Lung microvascular endothelial cell (primary cell): Measurements from ENCODE around the gene MEGF10. TPM values are rescaled to one million over a fixed set of nuclear protein-coding genes. Genes with fewer than 3 reads are reported as not detected.

Source experiments
- DNase-seq, 2 donors: peaks; one replicate each; pipeline versions ENCODE4 v3.0.0 to v3.0.0-alpha.2; 2010; ENCODE audit warnings: low read depth in 2 of 2
- total RNA-seq: library from RNA; depleted of rRNA; stranded (reverse); fragments of >200 nt; gene quantifications from 2 replicates; pipeline ENCODE4 v1.2.1, GENCODE V29; 2014

The MEGF10 gene
- total RNA-seq, 1 donor from 2014 or later: 0.60 TPM

DNA sequence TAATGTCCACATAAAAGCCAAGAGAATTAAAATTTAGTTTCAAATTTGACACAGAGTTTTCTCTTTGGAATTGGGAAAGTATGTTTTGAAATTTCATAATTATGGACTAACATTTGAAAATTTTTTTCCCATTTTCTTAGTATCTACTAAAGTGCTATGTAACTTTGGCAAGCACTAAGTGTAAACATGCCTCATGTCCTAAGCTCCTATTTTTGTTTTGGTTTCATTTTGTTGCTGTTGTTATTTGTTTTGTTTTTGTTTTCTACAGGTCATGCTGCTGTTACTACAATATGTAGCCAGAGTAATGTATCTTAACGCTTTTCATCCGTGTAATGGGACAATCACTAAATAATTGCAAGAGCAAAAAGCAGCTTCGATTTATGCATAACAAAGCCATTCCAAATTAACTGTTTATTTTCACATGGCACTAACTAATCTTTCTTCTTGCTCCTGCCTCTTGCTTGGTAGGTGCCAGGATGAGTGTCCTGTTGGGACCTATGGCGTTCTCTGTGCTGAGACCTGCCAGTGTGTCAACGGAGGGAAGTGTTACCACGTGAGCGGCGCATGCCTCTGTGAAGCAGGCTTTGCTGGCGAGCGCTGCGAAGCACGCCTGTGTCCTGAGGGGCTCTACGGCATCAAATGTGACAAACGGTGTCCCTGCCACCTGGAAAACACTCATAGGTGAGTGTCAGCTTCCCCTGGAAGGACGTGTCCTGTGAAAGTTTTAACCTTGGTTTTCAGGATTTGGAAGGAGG, 119.5 kb downstream of the MEGF10 start:
- no peak for DNase-seq

DNA sequence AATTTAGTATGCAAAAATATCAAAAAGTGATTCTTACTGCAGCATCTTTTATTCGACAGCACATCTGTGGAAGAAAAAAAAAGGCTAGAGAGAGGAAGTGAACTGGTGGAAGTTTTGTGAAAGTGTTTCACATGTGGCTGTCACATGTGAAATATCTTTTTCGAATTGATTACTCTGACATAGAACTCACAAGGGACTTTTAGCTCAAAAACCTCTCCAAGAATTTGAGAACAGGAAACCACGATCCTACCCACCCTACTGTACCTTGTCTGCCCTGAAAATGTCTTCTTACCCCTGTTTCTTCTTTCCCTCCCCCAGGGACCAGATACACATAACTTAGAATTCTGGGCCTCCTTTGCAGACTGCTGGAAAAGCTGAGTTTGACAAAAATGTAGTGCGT, 120.4 kb downstream of the MEGF10 start:
- DNase-seq: no peak

DNA sequence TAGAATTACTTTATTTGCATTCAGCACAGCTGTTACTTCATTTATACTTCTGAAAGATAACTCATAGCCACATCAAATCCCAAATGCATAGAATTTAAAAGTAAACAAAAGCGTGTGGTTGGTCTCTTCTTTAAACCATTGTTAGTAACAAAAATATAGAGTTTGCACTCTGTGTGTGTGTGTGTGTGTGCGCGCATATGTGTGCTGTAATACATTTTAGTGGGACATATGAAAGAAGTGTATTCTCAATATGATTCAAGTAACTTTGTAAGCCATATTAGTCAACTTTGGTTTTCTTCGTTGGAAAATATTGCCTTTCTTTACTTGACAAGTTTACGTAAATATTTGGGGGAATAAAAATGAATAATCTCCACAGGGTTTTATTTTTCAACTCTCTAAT, 120.8 kb downstream of the MEGF10 start:
- DNase-seq: no peak

DNA sequence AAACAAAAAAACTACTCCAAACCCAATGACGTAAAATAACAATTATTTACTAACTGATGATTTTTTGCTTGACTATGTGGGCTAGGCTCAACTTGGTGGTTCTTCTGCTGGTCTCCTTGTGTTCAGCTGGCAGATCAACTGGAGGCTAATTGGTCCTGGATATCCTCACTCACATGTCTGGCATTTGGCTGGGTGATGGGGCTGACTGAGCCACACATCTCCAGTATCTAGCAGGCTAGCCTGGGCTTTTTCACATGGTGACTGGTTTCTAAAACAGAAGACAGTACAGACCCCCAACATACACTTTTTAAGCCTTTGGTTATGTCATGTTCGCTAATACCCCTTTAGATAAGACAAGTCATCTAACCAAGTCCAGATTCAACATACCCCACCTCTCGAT, 122.1 kb downstream of the MEGF10 start:
- no peak for DNase-seq

DNA sequence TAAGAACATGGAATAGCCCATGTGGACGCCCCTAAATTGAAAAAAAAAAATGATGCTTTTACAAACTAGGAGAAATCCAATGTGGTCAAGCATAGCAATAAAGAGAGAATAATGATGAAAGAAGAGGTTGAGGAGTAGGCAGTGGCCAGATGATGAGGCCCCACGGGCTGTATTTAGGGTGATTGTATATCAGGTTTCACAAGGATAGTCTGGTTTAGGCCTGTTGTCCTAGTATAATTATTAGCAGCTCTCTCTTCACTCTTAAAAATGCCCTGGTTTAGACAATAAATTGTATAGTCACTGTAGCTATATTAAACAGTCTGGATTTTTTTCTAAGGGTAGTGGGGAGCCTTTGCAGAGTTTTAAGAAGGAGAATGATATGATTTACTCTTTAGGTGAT, 124.4 kb downstream of the MEGF10 start:
- no peak for DNase-seq

DNA sequence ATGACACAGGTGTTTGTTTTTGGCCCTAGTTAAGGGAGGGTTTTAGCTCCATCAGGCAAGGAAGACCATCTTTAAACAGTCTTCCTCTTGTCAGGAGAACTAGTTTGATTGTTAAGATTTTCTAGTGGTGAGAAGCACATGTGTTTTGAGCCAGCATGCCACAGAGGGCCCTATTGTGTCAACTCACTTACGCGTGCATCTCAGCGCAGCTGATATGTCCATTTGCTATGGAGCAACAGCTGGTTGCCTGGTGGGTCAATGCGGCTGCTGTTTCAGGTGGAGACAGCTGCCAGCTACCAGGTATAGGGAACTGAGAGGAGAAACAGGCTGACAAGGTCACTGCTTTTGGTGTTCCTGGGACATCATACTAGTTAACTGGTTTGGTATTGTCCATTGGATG, 126.3 kb downstream of the MEGF10 start:
- no peak for DNase-seq

DNA sequence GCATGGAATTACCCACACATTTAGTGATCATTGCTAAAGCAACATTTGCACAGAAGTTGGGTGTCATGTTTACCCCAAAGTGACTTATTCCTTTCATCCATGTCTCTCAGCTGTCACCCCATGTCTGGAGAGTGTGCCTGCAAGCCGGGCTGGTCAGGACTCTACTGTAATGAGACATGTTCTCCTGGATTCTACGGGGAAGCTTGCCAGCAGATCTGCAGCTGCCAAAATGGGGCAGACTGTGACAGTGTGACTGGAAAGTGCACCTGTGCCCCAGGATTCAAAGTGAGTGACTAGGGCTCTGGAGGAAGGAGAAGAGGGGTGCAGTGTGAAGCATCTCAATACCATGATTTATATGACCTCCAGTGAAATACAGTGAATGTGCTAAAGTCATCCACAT, 126.9 kb downstream of the MEGF10 start:
- DNase-seq: no peak

DNA sequence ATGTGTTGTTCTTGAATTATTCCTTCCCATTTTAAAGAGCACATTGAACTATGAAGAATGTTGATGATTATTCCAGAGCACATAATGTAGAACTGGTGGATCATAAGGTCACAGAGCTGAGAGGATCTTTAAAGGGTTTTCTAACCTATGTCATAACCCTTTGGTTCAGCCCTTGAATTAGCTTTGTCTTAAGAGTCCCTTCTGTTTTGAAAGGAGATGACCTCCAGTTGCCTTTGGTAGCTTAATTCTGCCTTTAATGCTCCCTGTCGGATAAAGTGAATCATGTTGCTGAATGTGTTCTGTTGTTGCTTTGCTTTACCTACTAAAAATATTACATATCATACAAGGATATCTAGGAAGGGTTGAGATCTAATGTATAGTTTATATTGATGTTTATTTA, 127.8 kb downstream of the MEGF10 start:
- no peak for DNase-seq

DNA sequence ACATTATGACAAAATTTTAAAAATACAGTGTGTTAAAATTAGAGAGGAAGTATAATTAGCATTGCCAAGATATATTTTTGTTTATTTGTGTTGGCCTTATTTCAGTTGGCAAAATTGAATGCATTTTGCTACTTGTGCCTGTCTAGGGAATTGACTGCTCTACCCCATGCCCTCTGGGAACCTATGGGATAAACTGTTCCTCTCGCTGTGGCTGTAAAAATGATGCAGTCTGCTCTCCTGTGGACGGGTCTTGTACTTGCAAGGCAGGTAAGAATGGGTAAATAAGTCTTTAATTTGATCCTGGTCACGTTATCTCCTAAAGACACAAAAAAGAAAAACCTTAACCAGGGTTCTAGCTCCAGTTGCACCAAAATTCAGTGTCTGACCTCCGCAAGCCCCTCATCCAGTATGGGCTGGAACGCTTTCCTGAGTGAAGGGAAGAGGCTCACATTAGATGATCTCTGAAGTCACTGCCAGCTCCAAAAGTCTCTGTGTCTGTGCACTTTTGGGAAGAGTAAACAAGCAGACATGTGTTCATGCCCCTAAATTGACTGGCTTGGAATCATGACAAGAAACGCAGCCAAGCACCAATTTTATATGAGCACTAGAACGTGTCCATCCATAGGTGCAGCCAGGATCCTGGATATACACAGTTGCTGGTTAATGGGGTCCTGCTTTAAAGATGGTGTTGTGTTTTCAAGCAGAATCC, 128.5 kb downstream of the MEGF10 start:
- no peak for DNase-seq

DNA sequence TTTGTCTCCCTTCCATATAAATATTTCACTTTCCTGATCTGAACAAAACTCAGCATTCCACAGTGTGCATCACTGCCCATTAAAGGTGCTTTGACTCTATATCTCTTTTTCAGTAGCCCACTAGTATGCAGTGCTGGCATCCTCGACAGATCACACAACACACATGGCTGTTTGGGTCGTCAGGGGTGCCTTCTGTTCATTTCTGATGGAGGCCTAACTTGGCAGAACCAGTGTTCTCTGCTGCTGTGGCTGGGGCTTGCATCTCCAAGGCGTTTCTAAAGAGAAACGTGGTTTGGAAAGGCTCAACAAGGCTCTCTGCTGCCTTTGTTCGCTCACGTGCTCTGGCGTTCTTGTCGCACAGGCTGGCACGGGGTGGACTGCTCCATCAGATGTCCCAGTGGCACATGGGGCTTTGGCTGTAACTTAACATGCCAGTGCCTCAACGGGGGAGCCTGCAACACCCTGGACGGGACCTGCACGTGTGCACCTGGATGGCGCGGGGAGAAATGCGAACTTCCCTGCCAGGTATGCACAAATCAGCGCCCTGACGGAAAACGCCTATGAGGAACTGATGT, 129.2 kb downstream of the MEGF10 start:
- no peak for DNase-seq

DNA sequence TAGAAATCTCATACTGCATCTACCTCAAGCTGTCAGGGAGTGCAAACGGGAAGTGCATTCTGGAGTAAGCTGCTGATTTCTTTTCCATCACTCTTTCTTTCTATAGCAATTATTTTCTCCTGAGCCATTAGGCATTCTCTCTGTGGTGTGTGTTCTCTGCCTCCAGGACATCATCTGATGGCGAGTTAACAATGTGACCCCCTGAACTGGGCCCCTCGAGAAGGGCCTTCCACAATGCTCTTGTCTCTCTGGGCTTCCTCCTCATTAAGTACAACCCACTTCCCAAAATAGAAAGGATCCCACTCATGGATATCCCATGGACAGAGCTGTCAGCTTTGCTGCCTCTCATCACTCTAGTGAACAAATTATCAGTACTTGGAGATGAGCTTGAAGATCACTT, 130.2 kb downstream of the MEGF10 start:
- DNase-seq: no peak

DNA sequence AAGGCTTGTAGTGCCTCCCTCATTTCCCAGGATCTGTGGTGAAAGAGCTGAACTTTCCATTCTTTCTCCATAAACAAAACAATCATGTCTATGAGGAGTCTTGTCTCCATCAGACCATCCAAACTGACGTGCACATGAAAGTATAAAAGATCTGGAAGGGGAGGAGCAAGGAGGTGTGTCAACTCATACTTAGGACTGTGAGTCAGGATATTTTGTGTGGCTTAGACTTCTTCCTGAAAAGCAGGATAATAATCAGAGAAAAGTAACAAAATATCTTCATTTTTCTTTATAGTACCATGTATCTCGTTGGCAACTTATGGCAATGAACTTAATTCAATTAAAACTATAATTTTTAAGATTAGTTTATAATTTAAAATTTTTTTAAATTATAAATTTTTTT, 130.9 kb downstream of the MEGF10 start:
- no peak for DNase-seq

DNA sequence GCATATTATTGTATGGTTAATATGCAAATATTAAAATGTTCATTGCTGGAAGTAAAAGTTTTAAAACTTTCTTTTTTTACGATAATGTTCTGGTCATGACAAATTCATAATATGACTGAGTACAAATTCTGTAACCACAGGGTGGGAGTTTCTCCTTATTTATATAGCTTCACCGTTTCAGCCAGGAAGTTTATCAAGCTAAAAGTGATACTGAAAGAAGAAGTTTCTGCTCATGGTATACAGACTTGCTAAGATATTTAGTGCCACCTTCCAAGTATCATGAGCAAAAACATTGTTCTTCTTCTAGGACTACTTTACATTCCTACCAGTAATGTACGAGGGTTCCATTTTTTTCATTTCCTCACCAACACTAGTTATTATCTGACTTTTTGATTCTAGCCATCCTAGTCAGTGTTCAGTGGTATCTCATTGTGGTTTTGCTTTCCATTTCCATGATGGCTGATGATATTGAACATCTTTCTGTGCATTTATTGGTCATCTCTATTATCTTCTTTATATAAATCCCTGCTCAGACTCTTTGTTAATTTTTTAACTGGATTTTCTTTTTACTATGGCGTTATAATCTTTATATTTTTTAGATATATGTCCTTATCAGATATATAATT, 132.7 kb downstream of the MEGF10 start:
- no peak for DNase-seq

DNA sequence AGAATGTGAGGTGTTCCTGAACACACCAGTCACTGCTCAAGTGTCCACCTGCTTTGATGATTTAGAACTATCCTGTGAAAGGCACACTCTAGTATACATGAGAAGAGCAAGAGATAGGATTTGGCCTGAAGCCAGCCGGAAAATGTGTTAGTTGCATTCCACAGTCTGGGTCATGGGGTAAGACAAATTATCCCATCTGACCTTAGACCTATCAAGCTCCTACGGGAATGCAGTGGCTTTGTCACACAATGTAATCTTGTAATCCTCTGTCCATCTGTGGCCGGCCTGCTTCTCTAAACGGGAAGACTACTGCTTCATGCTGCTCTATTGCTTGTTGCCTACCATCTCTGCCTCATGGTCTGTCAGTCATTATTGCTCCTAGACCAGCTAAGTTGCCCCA, 134.4 kb downstream of the MEGF10 start:
- DNase-seq: peak; percentile 2 to 12

DNA sequence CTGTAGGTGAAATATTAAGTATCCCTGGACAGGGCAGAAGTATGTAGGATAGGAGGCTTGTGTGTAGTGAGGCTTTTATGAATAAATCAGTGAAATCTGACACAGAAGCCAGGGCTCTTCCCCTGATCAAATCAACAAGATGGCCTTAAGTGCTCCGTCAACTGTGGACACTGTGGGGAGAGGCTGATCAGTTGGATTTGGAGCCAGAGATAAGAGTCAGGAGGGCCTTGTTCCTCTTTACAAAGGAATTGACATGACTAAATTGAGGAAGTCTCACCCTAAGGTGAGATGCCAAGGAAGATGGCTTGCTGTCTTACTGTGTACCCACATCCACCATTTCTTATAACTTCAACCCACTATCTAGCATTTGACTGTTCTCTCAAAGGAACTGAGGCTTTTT, 135.3 kb downstream of the MEGF10 start:
- DNase-seq: no peak

DNA sequence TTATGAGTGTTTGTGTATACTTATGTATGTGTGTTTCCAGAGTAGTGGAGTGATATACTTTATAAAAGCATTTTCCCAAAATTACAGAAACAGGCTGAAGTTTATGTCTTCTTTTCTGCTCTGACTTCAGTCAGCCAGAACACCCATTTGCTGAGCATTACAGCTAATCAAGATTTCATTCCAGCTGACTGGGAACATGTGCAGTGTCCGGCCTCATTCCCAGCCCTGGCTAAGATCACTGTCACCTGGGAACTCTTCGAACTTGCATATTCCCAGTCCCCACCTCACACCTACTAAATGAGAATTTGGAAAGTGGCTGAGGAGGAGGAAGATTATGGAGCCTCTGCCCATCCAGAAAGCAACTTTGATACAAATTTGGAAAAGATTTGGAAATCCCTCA, 136.1 kb downstream of the MEGF10 start:
- no peak for DNase-seq

DNA sequence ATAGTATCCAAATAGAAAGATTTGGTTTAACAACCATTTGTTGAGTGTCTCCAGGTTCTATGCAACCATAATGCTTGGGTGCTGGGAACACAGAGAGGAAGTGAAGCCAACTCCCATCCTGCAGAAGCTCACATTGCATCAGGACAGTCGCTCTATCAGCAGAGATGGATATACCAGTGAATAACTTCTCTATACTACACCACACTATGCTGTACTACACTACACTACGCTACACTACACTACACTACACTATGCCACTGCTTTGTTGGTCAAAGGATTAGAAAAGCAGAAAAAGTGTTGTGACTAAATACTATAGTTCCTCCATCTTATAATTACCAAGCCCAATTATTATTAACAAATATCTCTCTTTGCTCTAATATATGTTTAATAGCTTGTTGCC, 137.7 kb downstream of the MEGF10 start:
- DNase-seq: no peak

DNA sequence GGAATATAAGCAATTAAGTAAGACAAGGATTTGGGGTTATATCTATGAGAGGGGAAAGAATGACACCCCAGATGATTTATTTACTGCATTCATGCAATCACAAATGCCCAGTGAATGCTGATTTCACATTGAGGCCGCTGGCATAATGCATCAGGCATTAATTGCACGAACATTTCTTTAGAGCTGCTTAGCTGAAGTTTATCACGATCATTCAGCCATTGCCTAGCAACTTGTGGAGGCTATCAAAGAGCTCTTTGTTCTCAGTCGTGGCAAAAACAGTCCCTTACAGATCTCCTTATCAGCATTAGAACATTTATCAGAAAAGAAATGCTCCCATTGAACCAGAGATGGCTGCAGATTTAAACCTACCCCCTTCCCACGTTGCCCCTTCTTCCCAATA, 138.2 kb downstream of the MEGF10 start:
- DNase-seq: no peak

DNA sequence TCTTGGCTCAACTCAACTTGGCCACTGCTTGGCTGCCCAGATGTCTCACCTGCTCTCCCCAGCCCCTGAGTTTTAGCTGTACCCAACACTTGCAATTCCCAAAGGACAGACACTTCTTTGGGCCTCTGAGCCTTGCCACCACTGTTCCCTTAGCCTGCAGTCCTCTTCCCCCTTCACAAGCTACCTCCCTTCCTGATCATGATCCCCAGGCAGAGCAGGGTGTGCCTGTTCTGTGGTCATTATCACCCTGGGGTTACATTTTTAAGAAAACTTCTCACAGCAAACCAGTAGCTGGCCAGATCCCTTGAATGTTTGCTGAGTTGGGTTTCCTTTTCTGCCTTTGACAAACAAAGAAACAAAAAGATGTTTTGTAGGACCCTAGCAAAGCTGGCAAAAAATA, 139.3 kb downstream of the MEGF10 start:
- DNase-seq: no peak

DNA sequence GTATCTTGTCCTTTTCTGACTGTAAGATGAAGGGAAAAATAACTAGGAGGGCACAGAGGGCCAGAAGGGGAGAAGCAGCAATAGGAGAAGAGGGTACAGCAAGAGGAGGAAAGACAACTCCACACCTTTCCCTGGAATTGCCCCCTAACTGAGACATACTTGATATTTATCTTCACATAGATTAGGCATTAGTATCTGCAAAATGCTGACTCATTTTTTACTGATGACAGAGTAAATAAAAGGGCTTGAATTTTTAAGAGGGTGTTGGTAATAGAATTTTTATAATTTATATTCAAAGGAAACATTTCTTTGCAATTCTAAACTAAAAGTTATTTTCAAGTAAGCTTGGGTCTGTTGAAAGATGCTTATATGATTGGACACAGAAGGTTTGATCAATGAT, 140.0 kb downstream of the MEGF10 start:
- no peak for DNase-seq

DNA sequence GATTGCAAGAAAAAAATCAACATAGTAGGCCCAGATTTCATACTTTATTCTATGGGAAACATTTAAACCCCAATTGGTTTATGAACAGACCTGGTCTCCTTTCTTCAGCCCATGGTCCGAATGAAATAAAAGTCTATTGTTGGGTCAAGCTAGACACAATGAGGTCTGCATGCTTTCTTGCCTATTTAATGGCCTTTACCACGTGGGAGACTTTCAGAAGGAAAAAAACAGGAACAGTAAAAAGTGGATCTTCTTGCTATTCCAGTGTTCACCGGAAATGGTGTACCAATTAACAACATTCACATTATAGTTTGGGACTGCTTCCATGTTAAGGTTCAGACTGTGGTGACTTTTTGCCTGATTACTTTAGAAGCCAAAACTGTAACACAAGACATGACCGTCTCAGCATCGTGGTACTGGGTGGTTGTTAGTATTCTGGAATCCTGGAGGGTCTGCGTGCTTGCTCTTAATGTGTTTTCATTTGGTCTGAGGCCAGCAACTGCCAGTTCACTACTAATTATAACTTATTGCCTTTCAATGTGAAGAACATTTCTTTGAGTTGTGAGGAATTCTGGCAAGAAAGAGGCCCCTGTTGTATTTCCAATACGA, 141.5 kb downstream of the MEGF10 start:
- DNase-seq: no peak

DNA sequence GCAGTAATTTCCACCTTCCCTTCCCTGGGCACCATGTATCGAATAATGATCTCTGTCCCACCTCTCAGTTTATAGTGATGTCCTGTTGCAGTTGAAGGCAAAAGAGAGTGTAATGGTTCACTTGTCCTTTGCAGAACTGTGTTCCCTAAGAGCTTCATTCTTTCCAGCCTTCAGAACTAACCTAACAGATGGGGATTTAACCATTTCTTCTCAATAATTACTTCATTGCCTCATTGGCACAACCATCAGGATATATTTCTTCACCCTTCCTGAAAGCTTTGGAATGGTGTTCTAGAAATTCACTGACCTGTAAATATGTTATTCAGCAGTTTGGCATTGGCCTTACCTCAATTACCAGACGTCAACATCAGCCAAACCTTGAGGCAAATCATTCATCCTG, 142.9 kb downstream of the MEGF10 start:
- no peak for DNase-seq
